Parathyroid adenoma (tissue), 2 donors: ENCODE measurements around the gene SMG6.
"Not testable (repeated sequence)": the region's sequence is repeated elsewhere in the genome, so short reads cannot be mapped to it uniquely, and the experiment has no call there.

ENCODE experiments used
- H2AFZ ChIP-seq: fragments of 300-600 bp; sonication (generic); one replicate; pipeline ENCODE4 v1.7.0; 2017; ENCODE audit warnings: antibody characterized with exemption, mild to moderate bottlenecking
- H3K27ac ChIP-seq: fragments of 300-600 bp; sonication (generic); one replicate; pipeline ENCODE4 v1.7.0; 2017
- H3K27me3 ChIP-seq: fragments of 300-600 bp; sonication (generic); one replicate; pipeline ENCODE4 v1.7.0; 2017; ENCODE audit warnings: low read length; ENCODE audit not compliant: control insufficient read depth, insufficient read depth
- H3K36me3 ChIP-seq: fragments of 300-600 bp; sonication (generic); one replicate; pipeline ENCODE4 v1.7.0; 2017; ENCODE audit warnings: low read length; ENCODE audit not compliant: control insufficient read depth, insufficient read depth
- H3K4me1 ChIP-seq: fragments of 300-600 bp; sonication (generic); one replicate; pipeline ENCODE4 v1.7.0; 2017; ENCODE audit warnings: control low read depth
- H3K4me2 ChIP-seq: fragments of 300-600 bp; sonication (generic); one replicate; pipeline ENCODE4 v1.7.0; 2017; ENCODE audit warnings: low read length
- H3K4me3 ChIP-seq: fragments of 300-600 bp; sonication (generic); one replicate; pipeline ENCODE4 v1.7.0; 2017; ENCODE audit warnings: low read depth, low read length
- H3K79me2 ChIP-seq: fragments of 300-600 bp; sonication (generic); one replicate; pipeline ENCODE4 v1.7.0; 2017; ENCODE audit warnings: control low read depth
- H3K9ac ChIP-seq: fragments of 300-600 bp; sonication (generic); one replicate; pipeline ENCODE4 v1.7.0; 2017; ENCODE audit warnings: mild to moderate bottlenecking
- H3K9me3 ChIP-seq: fragments of 300-600 bp; sonication (generic); one replicate; pipeline ENCODE4 v1.7.0; 2017; ENCODE audit warnings: low read length; ENCODE audit not compliant: control insufficient read depth
- CTCF ChIP-seq: fragments of 300-600 bp; sonication (generic); IDR thresholded peaks from one replicate; pipeline ENCODE4 v1.7.0; 2017; ENCODE audit warnings: antibody characterized with exemption, mild to moderate bottlenecking
- donor health status: primary hyperparathyroidism.

SMG6 gene

GRCh38 chr17:2172077-2172851 is 131.3 kb downstream of the SMG6 start:
- no peaks in the 10 kb centered on the region for H3K79me2 ChIP-seq
- no peaks in the 10 kb centered on the region for H3K4me1 ChIP-seq
- no peak overlapping the region for H3K4me3 ChIP-seq

GRCh38 chr17:2171702-2172076 is 131.9 kb downstream of the SMG6 start:
- no peak overlapping the region for H3K9ac ChIP-seq
- H3K79me2 ChIP-seq, result no peaks in the 10 kb centered on the region
- no peaks in the 10 kb centered on the region for H3K4me1 ChIP-seq
- H3K4me2 ChIP-seq, result no peak overlapping the region
- H3K36me3 ChIP-seq, result no peaks in the 10 kb centered on the region
- no peaks in the 10 kb centered on the region for H3K27me3 ChIP-seq
- TF ChIP-seq CTCF, result no peak
- H3K9me3 ChIP-seq, result no peaks in the 10 kb centered on the region
- H2AFZ ChIP-seq, result peak overlapping the region; percentile 6
- no peak overlapping the region for H3K4me3 ChIP-seq
- peak overlapping the region; percentile 52 for H3K27ac ChIP-seq

More at GRCh38 chr17:2172077-2172851, 131.3 kb downstream of the SMG6 start:
- no peak for TF ChIP-seq CTCF
- Histone ChIP-seq H3K36me3 (no peaks in the 10 kb centered on the region), H3K9ac (no peak overlapping the region), H3K9me3 (no peaks in the 10 kb centered on the region), H3K4me2 (no peak overlapping the region), H2AFZ (peak overlapping the region; percentile 6), H3K27me3 (no peaks in the 10 kb centered on the region), H3K27ac (peak overlapping the region; percentile 54)

- Histone ChIP-seq H3K36me3 (no peaks in the 10 kb centered on the region), H3K27ac (no peak overlapping the region), H3K4me1 (no peaks in the 10 kb centered on the region), H3K4me2 (no peak overlapping the region), H2AFZ (no peak overlapping the region), H3K4me3 (no peak overlapping the region), H3K79me2 (no peaks in the 10 kb centered on the region), H3K9ac (no peak overlapping the region), H3K27me3 (no peaks in the 10 kb centered on the region), H3K9me3 (no peaks in the 10 kb centered on the region)
- TF ChIP-seq CTCF, result no peak
These were observed 133.6 kb downstream of the SMG6 start for GRCh38 chr17:2170023-2170422.

- not testable (repeated sequence) for H2AFZ ChIP-seq, H3K79me2 ChIP-seq, H3K27me3 ChIP-seq, H3K9me3 ChIP-seq, H3K36me3 ChIP-seq, H3K9ac ChIP-seq, H3K4me2 ChIP-seq, H3K4me3 ChIP-seq, H3K27ac ChIP-seq, H3K4me1 ChIP-seq
These were observed 137.9 kb downstream of the SMG6 start for GRCh38 chr17:2165723-2166122.

- no peak overlapping the region for H3K27ac ChIP-seq
These were observed 145.2 kb downstream of the SMG6 start for GRCh38 chr17:2158396-2158780.

More at GRCh38 chr17:2158396-2158780, 145.2 kb downstream of the SMG6 start:
- H2AFZ ChIP-seq, result no peak overlapping the region
- H3K4me1 ChIP-seq, result no peaks in the 10 kb centered on the region
- H3K27me3 ChIP-seq, result no peaks in the 10 kb centered on the region
- H3K9me3 ChIP-seq, result no peaks in the 10 kb centered on the region
- H3K36me3 ChIP-seq, result no peaks in the 10 kb centered on the region
- H3K79me2 ChIP-seq, result no peaks in the 10 kb centered on the region
- H3K4me2 ChIP-seq, result no peak overlapping the region
- H3K4me3 ChIP-seq, result no peak overlapping the region
- no peak overlapping the region for H3K9ac ChIP-seq
- no peak for TF ChIP-seq CTCF
